ENCODE data around the gene RASSF7.

RASSF7 gene

GRCh38 chr11:610146-610801, 49.5 kb downstream of the RASSF7 start:
- no peak for DNase-seq (ENCODE audit: low spot score)

DNA sequence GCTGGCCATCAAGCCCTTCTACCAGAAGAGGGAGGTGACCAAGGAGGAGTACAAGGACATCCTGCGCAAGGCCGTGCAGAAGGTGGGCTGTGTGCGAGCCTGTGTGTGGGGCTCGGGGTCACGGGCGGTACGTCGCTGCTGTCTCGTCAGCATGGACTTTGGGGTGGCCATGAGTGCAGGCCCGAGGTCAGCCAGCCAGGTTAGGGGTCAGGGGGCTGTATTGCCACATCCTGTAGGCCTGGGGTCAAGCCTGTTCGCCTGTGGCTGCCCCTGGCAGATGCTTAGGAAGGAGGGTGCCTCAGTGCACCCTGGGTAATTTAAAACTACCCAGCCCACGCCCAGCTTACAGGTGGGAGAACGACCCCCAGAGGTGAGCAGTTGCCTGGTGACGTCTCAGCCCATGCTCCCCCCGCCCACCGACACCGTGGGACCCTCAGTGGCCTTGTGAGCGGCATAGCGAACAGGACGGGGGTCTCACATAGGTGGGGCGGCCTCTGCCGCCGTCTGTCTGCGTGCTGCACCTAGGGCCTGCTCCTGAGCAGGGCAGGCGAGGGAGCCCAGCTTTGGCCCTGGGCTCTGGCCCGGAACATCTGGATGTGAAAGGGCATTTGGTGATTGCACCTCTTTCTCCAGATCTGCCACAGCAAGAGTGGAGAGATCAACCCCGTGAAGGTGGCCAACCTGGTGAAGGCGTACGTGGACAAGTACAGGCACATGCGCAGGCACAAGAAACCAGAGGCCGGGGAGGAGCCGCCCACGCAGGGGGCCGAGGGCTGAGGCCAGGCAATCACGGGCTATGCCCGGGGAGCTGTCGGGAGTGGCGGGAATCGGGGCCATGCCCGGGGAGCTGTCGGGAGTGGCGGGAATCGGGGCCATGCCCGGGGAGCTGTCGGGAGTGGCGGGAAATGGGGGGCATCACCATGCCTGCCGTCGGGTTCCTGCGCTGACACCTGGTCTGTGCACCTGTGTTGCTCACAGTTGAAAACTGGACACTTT, 50.5 kb downstream of the RASSF7 start:
- no peak for DNase-seq (ENCODE audit: low spot score)

DNA sequence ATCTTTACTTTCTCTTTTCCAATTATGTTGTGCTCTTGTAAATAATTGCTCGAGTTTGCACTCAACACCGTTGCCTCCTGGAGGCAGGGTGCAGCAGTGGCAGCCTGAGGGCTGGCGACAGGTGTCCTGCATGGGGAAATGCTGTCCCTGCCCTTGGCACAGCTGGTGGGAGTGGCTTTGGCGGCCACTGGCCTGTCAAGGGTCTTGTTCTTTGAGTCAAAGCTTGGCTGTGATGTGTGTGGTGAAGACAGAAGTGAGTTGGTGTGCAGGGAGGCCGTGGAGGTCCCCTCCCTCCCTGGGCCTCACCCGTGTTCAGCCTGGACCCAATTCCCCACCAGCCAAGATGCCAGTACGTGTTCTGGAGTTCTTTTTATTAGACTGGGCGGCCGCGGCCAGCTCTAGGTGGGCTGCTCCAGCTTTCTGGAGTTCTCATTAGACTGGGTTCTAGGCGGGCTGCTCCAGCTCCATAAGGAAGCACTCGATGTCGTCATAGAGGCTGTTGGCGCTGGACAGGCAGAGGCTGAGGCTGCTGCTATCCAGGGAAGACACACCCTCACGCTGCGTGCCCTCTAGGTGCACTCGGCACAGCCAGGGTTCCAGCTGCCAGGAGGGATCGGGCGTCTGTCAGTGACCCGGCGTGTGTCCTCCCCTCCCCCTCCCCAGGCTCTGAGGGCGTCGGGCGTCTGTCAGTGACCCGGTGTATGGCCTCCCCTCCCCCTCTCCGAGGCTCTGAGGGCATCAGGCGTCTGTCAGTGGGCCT, 51.6 kb downstream of the RASSF7 start:
- DNase-seq (ENCODE audit: low spot score): no peak

GRCh38 chr11:612961-613300, 52.2 kb downstream of the RASSF7 start:
- no peak for DNase-seq (ENCODE audit: low spot score)

GRCh38 chr11:613369-613968, 52.7 kb downstream of the RASSF7 start:
- DNase-seq (ENCODE audit: low spot score): no peak
